Stimulated activated CD4-positive, alpha-beta T cell treated with anti-CD3 and anti-CD28 coated beads, Interleukin-4, amount 100 ng/mL, for 48 hours (primary cell): Measurements from ENCODE around the gene CPED1.
"Not testable (repeated sequence)": the region's sequence is repeated elsewhere in the genome, so short reads cannot be mapped to it uniquely, and the experiment has no call there.

Experiments used
- DNase-seq, 2 donors: peaks; one replicate each; pipeline ENCODE4 v3.0.0-alpha.2; 2020; ENCODE audit warnings: low read depth in 2 of 2

The CPED1 gene

DNA sequence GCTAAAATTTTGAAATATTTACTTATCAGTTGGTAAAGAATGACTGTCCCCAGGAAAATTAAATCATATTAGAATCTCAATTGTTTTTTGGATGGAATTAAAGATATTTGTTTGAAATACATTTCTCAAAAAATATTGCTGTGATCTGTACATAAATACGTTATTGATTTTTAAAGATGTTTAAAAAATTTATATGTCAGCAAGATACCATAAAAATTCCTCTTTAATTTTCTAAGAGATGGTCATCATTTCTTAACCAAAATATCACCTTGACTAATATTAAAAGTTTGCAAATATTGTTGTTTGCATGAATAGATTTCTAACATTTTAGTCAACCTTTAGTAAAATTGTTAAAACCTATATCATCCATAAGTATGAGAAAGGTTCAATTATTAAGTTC is 192.8 kb downstream of the CPED1 start:
- no peak for DNase-seq

DNA sequence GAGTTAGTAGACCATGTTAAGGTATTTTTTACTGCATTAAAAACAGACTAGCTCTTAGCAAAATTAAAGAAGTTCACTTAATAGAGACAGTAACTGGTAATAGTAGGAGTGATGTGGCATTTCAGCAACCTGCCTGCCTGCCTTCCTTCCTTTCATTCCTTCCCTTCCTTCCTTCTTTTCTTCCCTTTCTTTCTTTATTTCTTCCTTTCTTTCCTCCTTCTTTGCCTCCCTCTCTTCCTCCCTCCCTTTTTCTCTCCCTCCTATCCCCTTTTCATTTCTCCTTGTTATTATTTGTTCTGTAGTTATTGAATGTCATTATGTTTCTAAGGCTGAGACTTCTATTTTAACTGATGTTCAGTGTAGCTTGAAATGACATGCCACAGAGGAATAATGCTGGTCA is 193.8 kb downstream of the CPED1 start:
- DNase-seq: no peak

DNA sequence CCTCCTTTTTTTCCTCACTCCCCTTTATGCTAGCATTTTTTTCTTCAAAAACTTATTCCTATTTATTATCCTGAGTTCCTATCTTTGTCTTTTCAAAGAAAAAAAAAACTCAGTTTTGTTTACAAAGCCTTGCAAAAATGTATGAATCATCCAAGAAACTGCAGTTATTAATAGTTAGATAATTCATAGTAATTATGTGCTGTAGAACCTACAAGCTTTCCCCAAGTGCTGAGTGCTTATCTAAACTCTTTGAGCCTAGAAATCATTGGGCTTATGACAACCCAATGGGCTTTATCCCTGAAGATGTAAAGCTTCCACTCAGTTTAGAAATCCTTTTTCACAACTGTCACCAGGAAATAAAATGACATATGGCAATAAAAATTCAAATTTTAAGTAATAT is 194.4 kb downstream of the CPED1 start:
- DNase-seq: no peak

DNA sequence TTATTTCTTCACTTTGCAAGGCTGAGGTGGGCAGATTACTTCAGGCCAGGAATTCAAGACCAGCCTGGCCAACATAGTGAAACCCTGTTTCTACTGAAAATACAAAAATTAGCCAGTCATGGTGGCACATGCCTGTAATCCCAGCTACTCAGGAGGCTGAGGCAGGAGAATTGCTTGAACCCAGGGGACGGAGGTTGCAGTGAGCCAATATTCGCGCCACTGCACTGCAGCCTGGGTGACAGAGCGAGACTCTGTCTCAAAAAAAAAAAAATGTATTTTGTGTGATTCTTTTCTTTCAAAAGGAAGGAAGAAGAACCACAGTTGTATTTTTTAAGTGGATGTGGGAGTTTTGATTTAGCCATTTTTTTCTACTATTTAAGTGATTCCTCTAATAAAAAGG is 195.4 kb downstream of the CPED1 start:
- not testable (repeated sequence) for DNase-seq

DNA sequence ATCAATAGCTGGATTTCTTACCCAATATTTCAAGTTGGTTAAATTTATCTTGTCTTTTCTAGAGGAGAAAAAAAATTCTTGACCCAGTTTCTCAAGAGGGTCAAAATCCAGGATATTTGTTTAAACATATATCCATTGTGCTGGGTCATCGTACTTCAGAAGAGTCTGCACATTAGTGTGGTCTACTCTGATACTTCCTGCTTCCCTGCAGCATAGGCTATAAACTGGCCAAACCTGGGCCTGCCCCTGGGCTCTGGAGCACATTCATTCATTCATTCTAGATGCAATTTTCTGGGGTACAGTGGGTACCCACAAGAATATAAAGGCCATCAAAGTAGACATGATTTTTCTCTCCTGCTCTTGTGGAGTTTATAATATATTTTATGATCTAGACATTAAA is 198.2 kb downstream of the CPED1 start:
- no peak for DNase-seq

DNA sequence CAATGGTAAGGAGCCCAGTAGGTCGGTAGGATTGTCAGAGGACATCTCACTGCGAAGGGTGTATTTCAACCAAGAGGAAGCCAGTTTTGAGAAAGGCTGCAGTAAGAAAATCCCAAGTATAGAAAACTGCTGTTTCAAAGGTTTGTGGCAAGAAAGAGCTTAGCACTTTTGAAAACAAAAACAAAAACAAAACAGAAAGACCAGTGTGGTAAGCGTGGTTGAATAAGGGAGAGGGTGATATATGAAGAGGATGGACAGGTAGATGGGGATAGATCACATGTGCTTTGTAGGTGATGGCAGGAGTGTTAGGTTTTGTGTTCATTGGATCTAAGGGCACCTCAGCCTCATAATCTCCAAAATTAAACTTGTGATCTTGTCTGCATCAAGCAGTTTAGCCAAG is 198.7 kb downstream of the CPED1 start:
- no peak for DNase-seq

DNA sequence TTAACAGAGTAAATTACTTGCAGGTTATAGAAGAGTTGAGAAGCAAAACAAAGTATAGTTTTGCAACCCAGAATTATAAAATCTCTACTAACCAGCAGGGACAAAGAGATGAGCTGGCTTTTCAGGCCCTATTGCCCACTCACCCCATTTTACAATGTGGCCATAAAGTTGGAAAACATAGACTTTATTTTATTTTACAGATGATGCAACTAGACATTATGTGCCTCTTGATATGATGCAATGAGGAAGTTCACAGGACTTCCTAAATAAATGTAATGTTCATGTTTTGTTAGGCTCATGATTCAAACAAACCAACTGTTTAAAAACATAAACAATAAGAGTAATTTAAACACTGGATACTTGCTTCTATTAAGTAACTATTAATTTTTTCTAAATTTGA is 199.2 kb downstream of the CPED1 start:
- DNase-seq: no peak

DNA sequence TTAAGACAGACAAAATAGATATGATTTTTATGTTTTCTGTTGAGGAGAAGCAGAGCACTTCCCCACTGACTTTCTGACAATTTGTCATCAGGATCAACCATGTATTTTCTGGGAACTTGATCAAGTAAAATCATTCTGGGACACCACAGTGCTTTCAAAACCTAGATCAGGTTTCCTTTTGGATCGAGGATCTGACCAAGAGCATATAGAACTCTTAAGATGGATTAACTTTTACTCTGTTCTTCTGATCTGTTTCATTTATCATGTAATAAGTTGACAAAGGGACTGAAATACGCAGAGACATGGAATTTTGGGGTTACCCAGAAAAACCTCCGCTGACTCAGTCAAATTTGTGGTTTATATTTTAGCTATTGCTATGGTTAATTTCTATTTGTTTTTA is 204.3 kb downstream of the CPED1 start:
- DNase-seq: no peak

DNA sequence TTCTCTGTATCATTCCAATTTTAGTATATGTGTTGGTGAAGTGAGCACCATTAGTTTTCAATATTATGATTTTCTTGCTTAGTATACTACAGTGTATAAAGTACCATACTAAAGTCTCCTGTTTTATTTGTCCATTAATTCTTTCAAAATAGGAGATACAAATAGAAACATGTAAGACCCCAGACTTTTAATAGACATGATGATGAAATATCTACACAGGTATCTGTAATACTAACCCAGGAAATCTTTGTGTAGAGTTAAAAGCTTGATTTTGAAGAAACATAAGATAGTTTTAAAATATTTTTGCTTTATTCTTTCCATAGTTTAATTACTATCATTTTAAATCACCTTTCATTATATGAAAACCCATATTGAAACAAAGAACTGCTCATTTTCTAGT is 206.5 kb downstream of the CPED1 start:
- DNase-seq: no peak

DNA sequence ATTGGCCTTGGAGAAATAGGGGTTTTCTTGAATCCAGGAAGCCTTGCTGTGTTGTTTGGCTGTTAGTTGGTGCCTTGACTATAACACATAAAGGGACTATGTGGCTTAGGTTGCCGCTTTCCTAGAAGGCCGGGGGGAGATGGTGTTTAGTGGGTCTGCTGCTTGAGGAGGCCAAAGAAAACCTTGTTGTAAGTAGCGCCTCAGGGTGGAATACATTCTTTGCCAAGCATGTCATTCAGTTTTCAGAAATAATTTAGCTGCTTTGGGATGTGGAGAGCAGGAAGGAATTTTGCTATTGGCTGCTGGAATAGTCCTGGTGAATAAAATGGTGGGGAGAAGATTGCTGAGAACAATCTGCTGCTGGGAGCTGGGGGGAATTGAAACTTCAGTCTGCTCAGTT is 207.4 kb downstream of the CPED1 start:
- no peak for DNase-seq

DNA sequence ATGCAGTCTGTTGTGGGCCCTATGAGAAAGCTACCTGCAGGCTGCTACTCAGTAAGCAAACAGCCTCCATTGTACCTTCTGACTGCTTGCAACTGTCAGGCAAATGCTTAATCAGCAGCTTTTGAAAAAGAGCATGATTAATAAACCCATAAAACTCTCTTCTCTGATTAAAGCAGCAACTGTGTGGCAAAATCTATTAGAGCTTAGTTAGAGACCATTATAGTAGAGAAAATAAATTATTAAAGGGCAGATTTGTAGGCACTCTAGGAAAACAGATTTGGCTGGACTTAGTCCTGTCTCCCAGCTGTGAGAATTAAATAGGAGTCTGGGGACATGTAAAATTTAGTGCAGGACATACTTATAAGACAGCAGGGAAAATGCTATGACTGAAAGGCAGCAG is 207.8 kb downstream of the CPED1 start:
- DNase-seq: no peak

DNA sequence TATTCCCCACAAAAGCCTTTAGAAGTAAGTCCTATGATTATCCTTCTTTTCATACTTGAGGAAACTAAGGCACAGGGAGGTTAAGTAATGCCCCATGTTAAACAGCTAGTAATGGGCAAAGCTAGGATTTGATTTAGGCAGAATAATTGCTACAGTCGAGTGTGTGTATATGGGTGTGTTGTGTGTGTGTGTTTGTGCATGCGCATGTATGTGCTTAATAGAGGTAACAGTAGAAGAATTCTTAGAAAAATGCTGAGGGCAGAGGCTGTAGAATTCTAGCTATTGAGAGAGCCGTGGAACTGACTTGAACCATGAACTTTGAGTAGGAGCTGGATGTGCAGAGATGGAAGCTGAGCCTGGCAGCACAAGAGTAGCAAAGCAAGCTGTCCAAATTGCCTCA is 208.9 kb downstream of the CPED1 start:
- no peak for DNase-seq

DNA sequence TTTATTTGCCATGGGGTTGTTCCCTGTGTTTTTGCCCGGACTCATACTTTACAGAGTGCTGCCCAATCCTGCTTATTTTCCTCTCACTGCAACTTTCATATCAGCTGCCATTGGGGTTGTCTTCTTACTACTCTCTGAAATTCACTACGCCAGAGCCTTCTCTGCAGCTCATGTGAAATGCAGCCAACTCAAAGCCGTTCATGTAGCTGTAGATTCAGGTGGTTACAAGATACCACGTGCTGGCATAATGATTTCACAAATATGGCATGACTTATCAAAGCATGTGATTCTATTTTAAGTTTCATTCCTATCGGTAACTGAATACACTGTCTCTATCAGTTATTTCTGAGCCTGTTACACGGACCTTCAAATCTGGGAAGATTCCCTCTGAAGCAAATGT is 210.0 kb downstream of the CPED1 start:
- DNase-seq: no peak

DNA sequence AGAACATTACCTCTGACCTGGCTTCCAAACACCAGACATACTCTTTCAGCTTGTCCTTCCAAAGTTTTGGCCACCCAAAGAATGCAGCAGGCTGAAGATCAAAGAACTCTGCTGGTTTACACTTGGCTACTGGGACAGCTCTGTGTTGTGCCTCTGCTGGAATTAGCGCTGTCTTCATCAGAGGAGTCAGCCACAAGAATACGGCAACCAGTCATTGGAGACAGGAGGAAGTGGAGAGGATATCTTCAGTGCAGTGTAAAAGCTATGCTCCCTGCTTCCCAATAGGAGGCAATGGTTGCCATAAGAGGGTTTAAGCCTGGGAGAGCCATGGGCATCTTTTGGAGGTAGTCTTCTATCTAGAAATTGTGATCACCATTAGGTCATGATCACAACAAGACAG is 213.6 kb downstream of the CPED1 start:
- no peak for DNase-seq

DNA sequence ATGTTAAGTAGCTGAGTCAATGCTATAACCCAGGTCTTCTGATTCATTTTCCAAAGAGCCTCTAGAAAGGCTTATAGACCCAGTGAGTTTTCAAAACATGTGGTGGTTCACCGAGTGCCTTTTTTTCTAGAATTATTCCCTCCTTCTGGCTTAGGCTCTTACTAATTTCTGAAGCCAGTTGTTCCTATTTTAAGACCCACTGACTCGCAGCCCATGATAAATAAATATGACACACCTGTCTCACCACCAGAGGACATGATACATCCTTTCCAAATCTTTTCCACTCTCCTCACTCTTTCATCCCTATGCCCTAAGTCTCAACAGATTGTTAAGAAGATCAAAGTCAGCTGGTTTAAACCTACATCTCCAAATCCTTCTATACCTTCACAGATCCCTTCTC is 214.3 kb downstream of the CPED1 start:
- no peak for DNase-seq

DNA sequence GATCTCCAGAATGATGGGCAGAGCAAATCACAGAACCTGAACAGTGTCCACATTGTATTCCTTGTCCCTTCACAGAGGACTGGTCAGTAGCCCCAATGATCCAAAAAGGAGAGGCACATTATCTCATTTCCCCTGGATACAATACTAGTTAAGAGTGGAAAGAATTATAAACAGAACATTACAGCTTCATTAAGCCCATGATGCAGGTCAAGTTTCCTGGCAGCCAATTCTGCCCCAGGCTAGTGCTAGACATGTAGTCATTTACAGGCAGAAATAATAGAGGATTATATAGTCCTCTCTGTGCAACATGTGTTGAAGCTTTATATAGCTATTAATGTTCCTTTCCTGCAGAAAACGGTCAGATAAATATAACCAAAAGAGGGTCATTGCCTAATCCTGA is 216.0 kb downstream of the CPED1 start:
- no peak for DNase-seq

DNA sequence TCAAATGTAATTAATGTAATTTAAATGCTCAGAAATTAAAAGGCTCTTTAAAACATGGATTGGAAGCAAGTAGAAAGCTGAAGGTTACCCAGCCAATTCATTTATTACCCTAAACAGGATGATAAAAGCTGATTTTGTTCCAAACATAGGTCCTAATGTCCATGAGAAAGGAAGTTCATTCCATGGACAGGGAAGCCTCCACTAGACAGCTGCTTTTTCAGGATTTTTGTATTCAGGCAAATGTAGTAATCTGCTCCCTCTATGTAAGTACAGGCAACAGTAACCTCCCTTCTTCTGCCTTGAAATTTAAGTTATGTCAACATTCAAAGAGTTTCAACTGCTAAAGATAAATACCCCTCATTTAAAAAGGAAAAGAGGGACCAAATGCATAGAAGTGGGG is 217.3 kb downstream of the CPED1 start:
- no peak for DNase-seq

DNA sequence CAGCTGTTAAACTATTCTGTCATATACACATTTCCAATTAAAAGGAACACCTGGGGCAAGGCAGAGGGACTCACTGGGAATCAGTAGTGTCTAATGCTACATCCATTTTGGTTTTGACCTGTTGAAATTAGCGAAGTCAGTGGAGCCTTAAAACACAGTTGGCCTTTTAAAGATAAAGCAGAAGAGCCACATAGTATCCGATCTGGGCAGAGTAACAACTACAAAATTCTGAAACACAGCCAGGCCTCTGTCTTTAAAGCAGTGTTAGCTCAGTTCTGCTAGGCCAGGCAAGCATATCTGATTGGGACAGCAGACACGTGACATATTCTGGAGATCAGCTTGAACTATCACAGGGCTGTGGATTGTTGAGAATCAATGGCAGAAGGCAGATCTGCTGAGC is 222.7 kb downstream of the CPED1 start:
- DNase-seq: no peak

DNA sequence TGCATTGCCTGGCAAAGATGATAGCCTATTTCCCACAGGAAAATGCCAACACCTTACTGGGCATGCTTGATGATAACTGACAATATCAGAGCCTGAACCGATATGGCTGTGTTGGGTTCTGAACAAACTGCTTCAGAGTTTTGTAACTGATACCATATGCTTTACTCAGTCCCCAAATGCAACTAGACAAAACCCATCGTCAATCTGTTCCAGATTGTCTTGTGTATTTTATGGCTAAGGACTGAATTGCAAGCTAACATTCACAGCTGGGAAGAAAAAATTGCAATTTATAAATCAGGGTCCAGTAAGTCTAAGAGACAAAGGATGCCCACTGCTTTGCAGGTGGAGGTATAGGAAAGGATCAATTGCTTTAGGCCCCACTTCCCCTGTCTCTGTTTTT is 223.5 kb downstream of the CPED1 start:
- DNase-seq: no peak

DNA sequence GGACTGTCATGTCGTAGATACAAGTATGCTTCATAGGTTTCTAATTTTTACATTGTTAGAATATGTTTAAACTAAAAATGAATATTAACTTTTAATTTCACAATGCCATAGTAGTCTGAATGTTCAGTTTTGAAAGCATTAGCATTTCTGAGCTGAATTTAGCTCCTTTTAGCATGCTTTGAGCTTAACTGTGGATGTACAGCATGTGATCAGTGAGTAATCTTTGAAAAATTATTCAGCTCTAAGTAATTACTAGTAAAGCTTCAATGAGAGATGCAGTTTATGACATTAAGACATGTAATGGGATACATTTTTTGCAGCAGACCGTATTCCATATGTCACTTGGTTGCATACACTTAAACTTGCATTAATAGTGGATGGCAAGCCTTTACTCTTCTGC is 226.1 kb downstream of the CPED1 start:
- DNase-seq: no peak

DNA sequence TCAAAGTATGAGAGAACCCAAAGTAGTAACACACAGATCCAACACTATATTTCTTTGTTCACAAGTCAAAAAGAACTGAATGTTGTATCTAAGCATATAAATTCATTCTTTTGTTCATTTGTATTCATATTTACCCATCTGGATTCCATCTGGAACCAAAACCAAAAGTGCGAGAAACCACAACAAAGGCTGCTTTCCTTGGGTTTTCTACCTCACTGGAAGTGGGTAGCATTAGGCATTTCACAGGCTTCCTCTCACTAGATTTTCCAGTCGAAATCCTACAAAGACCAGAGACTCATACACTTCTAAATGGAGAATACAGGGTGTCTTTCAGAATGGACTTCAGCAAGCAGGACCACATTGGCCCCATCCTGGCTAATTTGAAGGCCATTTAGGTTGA is 230.5 kb downstream of the CPED1 start:
- no peak for DNase-seq

DNA sequence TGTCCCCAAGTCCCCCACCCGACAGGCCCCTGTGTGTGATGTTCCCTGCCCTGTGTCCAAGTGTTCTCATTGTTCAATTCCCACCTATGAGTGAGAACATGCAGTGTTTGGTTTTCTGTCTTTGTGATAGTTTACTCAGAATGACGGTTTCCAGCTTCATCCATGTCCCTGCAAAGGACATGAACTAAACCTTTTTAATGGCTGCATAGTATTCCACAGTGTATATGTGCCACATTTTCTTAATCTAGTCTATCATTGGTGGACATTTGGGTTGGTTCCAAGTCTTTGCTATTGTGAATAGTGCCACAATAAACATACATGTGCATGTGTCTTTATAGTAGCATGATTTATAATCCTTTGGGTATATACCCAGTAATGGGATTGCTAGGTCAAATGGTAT is 232.6 kb downstream of the CPED1 start:
- not testable (repeated sequence) for DNase-seq

DNA sequence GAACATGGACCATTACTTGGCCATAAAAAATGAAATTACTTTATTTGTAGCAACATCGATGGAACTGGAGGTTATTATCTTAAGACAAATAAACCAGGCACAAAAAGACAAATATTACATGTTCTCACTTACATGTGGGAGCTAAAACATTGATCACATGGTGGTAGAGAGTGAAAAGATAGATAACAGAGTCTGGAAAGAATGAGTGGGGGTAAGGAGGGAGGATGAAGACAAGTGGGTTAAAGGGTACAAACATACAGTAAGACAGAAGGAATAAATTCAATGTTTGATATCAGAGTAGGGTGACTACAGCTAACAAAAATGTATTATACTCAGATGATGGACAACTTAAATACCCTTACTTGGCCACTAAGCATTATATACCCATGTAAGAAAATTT is 240.3 kb downstream of the CPED1 start:
- no peak for DNase-seq

DNA sequence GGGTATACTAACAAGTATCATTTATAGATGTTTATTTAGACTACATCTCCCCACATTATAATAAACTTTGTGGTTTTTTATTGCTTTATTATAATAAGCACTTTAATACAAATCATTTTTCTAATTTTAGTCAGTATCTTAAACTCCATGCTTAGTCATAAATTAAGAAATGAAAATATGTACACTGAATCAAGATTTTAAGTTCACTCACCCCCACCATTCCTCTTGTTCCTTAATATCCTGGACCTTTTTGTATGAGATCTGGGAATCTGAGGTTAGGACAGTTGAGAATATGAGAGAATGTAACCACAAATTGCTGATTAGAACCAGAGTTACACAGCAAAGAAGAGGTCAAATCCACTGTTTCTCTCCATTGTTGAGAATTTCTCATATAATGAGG is 246.7 kb downstream of the CPED1 start:
- DNase-seq: no peak

DNA sequence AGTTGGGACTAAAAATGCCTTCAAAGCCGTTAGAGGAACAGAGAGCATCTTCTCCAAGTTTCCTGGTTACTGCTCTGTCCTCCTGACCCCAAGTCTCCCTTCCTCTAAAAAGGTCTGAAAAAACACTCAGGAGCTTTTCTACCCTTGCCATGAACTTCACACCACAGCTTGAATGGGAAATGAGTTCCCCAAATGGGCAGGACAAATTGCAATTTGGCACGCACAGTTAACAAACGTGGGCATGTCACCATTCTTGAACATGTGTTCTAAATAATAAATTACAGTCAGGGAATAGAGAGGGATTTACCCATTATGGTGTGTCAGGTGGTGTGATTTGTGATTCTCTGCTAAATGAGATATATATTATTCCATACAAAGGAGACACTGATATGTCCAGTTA is 249.1 kb downstream of the CPED1 start:
- no peak for DNase-seq
